HuH-7.5 (cell line): Measurements from ENCODE around the gene DGAT2.
A peak's percentile ranks its signal among the peaks of the same experiment; 100 is the strongest.

ENCODE experiments used
- DNase-seq: peaks from one replicate; pipeline ENCODE4 v3.0.0; 2011; ENCODE audit warnings: low spot score

Gene DGAT2

DNA sequence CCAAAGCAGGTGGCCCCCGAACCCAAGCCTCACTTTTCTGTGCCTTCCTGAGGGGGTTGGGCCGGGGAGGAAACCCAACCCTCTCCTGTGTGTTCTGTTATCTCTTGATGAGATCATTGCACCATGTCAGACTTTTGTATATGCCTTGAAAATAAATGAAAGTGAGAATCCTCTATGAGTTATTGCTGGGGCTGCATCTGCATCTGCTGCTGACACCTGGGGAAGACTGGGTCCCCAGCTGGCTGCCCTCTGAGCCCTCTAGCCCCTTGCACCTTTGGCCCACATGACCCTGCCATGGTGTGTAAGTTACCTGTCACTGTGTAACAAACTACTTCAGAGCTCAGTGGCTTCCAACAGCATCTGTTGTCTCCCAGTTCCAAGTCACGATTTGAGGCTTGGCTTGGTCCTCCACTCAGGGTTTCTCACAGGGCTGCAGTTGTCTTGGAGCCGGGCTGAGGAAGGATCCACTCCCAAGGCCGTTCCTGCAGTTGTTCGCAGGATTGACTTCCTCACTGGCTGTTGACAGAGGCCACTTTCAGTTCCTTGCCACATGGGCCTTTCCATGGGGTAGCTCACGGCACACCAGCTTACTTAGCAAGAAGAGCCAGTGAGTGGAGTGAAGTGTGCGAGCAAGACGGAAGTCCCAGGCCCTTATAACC, 32.9 kb downstream of the DGAT2 start:
- DNase-seq: no peak

GRCh38 chr11:75802021-75802912, 33.7 kb downstream of the DGAT2 start:
- no peak for DNase-seq

DNA sequence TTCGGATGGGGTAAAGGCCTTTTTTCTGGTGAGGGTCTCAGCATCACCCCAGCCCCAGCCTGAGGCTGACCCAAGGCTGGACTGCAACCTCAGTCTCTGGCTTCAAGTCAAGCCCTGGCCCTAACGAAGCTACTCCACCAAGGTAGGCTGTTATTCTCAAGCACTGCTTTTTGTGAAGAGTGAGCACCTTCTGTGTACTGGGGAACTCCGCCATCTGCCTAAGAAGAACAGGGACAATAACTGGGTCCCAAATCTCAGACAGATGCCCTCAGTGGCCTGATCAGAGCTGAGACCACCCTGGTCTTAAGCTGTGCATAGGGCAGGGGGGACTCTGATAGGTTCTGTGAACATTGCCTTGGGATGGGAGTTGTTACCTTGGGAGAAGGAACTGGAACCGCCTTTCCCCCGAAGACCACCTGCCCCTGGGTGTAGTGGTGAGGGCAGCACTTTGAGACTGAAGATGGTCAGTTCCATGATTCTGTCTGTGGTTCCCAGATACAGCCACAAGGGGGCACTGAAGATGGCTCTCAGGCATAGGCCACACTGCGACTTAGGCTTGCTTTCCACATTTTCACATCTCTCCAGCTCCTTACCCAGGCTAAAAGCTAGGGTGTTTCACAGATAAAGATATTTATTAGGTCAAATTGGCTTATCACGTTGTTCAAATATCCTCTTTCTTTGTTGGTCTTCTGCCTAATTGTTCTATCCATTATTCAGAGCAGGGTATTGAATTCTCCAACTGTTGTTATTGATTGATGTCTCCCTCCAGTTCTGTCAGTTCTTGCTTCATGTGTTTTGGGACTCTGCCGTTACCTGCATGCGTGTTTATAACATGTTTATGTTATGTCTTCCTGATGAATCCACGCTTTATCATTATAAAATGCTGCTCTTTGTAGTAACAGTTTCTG, 34.6 kb downstream of the DGAT2 start:
- DNase-seq: peak; percentile 47

GRCh38 chr11:75809111-75809510, 40.5 kb downstream of the DGAT2 start:
- DNase-seq: no peak

GRCh38 chr11:75809991-75810390, 41.4 kb downstream of the DGAT2 start:
- DNase-seq: no peak

DNA sequence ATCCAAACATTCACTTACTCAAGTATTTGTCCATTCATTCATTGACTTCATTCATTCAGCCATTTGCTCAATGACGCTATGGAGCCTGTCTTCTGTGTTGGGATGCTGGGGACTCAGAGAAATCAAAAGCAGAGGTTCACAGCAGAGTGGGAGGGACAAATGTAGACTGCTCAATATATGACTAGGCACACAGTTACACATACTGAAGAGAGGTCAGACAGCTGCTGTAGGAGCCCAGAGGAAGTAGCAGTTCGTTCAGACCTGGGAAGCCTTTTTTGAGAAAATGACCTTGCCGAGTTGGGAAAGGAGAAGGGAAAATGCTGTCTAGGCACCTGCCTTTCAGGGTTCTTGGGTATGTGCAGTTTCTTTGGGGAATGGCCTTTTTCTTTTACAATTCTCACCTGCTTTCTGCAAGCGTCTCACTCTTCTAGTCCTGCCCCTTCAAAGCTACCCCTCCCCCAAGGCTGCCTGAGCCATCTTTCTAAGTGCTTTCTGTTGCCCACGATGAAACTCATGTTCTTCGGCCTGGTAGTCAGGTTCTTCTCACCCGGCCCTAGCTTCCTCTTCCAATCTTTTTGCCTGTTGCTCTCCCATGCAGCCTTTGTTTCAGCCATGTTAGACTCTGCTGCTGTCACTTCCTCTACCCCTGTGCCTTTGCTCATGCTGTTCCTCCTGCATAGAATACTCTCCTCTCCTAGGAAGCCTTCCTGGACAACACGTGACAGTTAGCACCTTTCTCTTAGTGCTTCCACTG, 42.2 kb downstream of the DGAT2 start:
- DNase-seq: no peak

DNA sequence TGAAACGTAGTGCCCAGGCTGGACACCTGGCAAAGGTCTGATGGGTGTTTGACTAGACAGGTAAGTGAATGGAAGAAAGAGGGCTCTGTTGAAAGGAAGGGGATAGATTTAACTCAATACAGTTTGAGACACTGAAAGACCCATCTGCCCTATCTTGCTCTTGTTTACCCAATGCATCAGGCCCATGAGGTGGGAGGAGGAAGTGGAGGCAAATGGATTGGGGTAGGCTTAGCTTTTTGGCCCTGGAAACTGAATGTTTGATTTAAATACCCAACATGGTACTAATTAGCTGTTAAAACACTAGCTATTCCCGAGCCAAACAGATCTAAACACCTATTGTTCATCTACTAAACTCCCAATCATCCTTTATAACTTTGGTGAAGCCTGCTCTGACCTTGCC, 42.9 kb downstream of the DGAT2 start:
- no peak for DNase-seq

DNA sequence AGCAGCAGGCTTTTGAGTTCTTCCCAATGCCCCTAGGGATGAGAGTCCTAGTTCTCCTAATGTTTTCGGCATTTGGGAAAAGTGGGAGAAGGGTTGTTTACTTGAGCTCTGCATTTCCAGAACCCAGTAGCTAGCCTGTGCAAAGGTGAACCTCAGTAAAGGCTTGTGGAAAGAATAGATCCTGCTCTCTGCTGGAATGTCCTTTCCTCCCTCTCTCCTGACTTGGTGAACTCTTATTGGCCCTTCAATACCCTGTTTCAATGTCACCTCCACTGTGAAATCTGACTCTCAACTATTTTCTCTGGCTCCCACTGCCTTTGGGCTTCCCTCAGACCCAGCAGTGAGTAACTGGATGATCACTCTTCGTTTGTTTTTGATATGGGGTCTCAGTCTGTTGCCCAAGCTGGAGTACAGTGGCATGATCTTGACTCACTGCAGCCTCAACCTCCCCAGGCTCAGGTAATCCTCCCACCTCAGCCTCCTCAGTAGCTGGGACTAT, 44.0 kb downstream of the DGAT2 start:
- DNase-seq: no peak

DNA sequence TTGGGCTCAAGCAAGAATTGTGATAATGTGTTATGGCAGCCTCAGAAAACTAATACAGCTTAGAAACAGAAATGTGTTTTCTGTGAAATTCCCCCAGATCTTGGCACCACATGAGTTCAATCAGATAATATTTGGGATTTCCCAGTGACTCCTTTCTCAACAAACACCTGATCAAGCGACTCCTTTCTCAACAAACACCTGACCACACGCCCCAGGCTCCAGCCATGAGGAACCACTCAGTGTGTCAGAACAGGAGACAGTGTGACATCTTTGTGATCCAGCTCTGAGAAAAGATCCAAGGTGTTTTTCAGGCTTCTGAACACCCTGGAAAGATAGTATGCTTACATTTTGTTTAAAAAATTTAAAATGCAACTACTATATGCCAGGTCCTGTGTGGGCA, 44.5 kb downstream of the DGAT2 start:
- DNase-seq: no peak

DNA sequence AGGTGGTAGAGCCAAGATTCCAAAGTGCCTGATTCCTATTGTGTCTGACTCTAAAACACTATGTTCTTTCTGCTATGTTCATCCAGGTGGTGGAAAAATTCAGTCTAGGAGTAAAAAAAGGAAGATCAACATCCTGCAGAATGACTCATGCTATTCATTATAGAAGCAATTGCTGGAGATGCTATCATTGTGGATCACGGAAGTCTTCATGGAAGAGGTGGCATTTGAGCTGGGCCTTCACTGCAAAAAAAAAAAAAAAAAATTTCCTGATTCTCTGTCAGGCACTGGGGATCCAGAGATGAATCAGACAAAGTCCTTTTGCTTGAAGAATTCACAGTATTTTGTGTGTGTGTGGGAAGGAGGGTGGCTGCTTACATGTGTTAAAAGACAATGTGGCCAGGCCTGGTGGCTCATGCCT, 45.1 kb downstream of the DGAT2 start:
- no peak for DNase-seq

GRCh38 chr11:75814363-75814676, 45.7 kb downstream of the DGAT2 start:
- no peak for DNase-seq

DNA sequence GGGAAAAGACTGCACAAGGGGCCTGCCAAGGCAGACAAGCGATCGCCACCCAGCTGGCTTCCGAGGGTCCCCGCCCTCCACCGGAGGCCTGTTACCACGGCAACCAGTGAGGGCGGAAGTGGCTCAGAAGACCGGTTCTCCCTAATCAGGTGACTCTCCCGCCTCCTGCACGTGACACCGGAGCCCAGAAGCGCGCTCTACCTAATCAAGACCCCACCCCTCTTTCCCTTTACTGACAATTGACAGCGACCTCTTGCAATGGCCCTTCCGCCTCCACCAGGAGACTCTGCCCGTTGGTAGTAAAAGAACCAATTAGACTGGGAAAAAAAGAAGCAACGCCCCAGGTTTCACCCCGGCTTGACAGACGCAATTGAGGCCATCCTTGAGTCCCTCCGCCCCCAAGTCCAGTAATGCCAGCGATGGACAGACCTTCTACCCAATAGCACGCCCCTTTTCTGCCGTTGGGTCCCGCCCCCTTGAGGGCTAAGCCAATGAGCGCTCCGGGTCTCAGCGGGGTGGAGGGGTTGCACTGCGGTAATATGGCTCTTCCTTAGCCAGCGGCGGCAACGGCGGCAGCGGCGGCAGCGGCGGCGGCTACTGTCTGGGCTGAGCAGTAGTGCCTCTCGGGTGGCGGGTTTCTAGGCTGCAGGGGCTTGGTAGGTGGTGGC, 46.2 kb downstream of the DGAT2 start, which contains the start of gene UVRAG:
TSS of gene UVRAG (plus strand) at position 534 of the 668 bp plus-strand sequence. CDS start 198 bp downstream, outside the sequence.
- peak; percentile 94 for DNase-seq

GRCh38 chr11:75815345-75816168, 47.0 kb downstream of the DGAT2 start:
- peak; percentile 30 for DNase-seq

DNA sequence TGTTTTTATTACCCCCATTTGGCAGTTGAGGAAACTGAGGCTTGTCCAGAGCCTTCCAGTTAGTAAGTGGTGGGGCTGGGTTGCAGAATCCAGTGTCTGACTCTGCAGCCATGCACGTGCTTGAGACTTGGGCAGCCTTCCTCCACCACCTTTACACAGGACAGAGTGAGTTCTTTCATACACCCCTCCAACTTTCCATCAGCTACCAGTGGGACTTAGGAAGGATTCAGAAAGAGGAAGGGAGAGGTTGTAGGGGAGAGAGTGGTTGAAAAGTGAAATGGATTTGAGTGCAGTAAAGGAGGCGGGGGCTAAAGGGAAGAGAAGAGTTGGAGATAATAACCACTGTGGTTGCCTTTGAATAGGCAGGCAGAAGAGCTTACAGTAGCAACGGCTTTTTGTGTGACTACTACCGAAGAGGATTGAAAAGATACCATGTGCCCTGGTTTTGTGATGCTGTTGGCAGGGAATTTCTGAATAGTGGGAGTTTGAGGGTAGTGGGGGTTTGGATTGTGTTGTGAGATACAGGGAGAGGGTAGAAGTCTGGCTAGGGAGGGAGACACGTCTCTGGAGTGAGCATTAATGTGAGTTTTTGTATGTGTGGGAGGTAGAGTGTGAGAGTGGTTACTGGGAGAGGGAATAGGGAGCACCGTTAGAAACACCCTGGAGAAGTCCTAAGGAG, 48.1 kb downstream of the DGAT2 start:
- DNase-seq: no peak

DNA sequence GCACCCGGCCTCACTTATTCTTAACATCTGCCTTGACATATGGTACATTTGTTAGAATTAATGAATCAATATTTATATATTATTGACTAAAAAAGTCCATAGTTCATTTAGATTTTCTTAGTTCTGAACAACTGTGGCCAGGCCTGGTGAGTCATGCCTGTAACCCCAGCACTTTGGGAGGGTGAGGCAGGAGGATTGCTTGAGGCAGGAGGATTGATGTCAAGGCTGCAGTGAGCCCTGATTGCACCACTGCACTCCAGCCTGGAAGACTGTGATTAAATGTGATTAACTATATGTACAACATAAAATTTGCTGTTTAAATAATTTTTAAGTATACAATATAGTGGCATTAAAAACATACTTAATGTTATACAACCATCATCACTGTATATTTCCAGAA, 52.1 kb downstream of the DGAT2 start:
- DNase-seq: no peak

DNA sequence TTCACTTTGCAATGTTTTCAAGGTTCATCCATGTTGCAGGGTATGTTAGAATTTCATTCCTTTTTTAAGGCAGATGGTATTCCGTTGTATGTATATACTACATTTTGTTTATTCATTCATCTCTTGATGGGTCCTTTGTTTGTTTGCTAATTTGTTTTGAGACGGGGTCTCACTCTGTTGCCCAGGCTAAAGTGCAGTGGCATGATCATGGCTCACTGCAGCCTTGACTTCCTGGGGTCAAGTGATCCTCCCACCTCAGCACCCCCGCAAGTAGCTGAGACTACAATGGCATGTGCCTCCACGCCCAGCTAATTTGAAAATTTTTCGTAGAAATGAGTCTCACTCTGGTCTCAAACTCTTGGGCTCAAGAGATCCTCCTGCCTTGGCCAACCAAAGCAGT, 52.6 kb downstream of the DGAT2 start:
- no peak for DNase-seq

DNA sequence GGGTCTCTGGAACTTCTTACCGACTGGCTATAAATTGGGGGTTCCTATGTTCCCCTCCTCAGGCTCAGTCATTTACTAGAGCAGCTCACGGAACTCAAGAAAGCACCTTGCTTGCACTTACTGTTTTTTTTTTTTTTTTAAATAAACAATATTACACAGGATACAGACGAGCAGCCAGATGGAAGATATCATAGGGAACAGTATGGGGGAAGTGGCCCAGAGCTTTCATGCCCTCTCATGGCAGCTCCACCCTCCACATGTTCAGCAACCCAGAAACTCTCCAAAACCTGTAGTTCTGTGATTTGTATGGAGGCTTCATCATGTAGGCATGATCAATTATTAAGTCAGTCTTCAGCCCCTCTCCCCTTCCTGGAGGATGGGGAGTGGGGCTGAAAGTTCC, 54.0 kb downstream of the DGAT2 start:
- DNase-seq: no peak

DNA sequence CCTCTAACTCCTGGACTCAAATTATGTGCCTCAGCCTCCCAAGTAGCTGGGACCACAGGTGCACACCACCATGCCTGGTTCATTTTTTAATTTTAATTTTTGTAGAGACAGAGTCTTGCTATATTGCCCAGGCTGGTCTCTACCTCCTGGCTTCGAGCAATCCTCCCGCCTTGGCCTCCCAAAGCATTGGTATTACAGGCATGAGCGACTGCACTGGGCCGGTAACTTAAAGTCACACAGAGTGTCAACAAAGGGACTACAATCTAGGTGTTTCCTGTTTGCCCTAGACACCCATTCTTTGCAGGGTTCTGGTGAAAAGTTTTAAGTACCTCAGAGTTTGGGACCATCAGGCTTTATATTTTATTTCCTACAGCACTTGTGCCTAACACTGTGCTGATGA, 54.8 kb downstream of the DGAT2 start:
- DNase-seq: no peak

DNA sequence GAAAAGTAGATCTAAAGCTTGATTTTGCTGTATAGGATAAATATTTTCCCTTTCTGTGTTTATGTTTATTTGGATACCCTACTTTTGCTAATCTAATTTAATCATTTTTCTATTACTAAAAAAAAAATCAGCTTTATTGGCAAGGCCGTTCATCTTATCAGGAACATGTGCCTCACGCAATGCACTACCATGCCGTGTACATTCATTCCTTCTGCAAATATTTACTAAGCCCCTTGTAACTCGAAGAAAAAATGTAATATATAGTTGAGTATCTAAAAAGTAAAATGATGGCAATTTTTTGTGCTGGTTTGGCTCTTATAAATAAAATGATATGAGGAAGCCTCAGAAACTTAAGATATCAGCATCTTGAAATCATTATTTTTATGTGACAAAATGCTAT, 55.4 kb downstream of the DGAT2 start:
- DNase-seq: no peak
